ENCODE measurements around the gene DCC.

The DCC gene, protein sequence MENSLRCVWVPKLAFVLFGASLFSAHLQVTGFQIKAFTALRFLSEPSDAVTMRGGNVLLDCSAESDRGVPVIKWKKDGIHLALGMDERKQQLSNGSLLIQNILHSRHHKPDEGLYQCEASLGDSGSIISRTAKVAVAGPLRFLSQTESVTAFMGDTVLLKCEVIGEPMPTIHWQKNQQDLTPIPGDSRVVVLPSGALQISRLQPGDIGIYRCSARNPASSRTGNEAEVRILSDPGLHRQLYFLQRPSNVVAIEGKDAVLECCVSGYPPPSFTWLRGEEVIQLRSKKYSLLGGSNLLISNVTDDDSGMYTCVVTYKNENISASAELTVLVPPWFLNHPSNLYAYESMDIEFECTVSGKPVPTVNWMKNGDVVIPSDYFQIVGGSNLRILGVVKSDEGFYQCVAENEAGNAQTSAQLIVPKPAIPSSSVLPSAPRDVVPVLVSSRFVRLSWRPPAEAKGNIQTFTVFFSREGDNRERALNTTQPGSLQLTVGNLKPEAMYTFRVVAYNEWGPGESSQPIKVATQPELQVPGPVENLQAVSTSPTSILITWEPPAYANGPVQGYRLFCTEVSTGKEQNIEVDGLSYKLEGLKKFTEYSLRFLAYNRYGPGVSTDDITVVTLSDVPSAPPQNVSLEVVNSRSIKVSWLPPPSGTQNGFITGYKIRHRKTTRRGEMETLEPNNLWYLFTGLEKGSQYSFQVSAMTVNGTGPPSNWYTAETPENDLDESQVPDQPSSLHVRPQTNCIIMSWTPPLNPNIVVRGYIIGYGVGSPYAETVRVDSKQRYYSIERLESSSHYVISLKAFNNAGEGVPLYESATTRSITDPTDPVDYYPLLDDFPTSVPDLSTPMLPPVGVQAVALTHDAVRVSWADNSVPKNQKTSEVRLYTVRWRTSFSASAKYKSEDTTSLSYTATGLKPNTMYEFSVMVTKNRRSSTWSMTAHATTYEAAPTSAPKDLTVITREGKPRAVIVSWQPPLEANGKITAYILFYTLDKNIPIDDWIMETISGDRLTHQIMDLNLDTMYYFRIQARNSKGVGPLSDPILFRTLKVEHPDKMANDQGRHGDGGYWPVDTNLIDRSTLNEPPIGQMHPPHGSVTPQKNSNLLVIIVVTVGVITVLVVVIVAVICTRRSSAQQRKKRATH (N-terminal part only)

DNA sequence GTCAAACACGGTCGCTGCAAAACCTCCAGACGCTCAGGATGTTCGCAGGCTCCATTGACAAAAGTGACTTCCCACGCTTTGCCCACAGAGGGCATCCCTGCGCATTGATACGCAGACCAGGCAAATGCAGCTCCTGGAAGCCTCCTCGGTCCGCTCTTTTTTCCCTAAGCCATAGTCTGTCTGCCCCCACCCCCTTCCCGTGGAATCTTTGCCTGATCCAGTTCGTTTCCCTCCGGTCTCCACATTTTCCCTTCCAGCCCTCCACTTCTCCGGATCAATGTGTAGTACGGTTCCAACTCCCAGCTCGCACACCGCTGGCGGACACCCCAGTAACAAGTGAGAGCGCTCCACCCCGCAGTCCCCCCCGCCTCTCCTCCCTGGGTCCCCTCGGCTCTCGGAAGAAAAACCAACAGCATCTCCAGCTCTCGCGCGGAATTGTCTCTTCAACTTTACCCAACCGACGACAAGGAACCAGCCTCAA lies at the start of gene DCC:
Gene DCC (plus strand): TSS at position 307 of the 481 bp plus-strand sequence. CDS start 591 bp downstream, outside the sequence.
- DNase-seq = no peak

DNA sequence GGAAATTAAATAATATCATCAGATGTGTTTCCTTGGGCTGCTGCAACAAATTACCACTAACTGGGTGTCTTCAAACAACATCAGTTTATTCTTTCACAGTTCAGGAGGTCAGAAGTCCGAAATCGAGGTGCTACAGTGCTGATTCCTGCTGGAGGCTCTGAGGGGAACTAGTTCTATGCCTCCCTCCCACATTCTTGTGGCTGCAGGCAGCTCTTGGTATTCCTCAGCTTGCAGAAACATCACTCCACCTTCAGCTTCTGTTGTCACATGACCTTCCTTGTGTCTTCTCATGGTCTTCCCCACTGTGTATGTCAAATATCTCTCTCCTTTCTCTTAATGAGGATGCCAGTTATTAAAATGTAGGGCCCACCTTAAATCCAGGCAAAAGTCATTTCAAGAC lies 29.3 kb upstream of the DCC start:
- DNase-seq = no peak

DNA sequence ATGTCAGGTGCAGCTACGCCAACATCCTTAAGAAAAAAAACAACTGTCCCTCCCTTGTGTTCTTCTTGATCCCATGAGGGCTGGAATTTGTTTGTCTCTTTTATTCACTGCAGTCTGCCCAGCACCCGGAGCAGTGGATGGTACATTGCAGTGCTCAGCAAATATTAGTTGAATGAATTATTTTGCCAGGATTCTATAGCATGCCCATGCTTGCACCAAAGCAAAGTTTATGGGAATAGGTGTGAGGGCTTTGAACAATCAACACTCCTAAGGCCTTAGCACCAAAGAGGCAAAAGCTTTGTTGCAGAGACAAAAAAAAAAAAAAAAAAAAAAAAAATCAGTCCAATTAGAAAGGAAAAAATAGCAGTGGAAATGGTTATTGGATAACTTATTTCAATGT lies 28.7 kb upstream of the DCC start:
- DNase-seq = no peak

DNA sequence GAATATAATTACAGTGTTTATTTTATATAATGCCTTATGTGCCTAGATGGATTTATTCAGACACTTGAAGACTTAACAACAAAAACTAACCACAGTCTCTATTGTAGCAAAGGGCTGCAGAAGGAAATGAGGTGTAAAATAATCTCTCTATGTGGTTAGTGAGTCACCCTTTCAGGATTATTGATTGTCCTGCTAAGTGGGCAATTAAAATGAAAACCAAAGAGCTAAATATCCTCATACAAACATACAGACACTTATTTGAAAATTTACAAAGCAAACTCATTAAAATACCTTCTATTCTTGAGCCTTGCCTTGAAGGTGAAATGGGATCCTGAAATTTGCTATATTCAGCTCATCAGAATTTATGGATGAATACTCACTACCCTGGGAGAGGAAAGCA lies 27.7 kb upstream of the DCC start:
- DNase-seq = no peak

DNA sequence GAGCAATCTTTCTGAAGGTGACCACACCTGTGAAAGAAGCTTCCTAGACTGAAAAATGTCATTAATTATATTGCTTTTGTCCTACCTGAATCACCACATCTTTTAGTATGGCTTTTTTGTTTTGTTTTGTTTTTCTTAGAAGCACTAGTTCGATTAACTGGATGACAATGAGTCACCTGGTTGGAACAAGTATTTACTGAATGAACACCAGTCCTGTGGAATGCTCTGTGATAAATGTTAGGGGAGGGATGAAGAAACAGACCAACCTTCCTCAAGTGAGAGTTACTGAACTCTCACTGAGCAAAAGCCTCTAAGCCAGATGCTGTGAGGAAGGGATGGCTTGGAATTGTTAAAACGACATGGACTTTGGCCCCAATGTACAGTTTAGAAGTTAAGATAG lies 26.8 kb upstream of the DCC start:
- DNase-seq = no peak

DNA sequence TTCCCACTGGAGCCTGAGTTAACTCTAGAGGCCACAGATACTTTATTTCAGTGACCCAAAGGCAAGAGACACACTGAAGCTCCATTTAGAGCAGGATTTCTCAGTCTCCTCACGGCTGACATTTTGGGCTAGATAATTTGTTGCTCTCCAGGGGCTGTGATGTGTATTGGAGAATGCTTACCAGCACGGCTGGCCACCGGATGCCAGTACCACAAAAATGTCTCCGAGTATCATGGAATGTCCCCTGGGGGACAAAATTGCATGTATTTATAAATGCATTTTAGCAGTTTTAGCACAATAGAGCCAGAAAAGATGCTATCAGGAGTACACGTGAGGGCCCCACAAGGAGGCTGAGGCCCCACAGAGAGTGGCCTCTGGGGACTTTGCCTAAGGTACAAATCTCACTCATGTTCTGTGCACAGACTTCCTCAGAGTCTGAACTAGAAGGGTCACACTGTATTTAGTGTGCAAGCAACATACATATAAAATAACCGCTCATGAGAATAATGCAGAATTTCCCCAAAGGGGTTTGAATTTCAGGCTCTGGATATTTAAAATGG lies 20.5 kb upstream of the DCC start:
- DNase-seq = no peak

DNA sequence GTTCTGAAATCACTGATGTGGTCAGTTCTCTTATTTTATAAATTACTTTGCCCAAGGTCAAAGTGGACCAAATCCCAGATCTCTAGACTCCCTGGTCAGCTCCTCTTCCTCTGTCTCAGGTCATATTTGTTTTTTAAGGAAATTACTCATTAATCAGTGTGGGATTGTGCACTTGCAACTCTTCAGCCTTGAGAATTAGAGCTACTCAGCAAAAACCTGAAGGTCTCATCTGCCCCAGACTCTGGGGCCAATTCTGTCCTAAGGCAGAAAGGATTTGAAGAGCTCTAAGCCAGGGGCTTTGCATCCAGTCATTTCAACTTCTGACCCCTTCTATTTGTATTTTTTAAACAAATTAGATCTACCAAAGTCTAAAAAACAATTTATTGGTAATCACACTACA lies 17.7 kb upstream of the DCC start:
- DNase-seq = no peak

DNA sequence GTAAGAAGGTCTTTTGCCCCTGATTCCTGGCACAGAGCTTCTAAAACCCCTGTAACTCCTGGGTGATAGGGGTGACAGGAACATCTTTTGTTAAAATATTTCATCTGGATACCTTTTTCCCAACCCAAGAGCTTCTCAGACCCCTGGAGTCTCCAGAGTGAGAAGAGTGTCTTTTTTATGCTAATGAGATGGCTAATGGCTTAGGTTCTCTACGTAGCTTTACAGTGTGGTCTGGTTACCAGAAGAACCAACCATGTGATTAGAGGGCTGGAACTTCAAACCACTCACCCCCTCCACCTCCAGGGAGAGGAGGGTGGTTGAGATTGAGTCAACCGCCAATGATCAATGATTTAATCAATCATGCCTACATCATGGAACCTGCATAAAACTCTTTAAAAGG lies 16.2 kb upstream of the DCC start:
- no peak for DNase-seq

DNA sequence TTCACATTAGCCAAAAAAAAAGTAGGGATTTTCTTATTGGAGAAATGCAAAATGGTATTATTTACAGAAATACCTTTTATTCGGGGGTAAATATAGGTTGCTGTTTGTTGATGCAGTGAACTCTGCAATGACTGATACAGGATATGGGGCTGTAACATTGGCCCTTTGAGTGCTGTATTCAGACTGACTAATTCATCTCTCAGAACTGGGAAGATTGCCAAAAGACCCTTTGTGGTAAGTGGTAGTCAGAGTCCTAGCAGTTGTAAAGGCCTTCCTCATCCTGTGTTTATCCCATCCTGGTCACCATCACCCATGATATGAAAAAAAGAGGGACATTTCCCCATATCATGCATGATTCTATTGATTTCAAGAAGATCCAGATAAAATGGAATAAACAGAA lies 14.0 kb upstream of the DCC start:
- DNase-seq = no peak

DNA sequence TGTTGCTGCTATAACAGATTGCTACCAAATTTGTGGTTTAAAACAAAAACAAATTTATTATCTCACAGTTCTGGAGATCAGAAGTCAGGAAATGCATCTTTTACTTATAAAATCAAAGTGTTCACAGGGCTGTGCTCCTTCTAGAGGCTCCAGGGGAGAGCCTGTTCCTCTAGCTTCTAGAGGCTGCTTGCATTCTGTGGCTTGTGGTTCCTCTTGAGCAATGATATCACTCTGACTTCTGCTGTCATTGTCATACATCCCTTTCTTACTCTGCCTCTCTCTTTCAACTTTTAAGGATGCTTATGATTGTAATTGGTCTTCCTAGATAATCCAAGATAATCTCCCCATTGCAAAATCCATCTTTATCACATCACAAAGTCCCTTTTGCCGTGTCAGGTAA lies 6.1 kb upstream of the DCC start:
- no peak for DNase-seq

DNA sequence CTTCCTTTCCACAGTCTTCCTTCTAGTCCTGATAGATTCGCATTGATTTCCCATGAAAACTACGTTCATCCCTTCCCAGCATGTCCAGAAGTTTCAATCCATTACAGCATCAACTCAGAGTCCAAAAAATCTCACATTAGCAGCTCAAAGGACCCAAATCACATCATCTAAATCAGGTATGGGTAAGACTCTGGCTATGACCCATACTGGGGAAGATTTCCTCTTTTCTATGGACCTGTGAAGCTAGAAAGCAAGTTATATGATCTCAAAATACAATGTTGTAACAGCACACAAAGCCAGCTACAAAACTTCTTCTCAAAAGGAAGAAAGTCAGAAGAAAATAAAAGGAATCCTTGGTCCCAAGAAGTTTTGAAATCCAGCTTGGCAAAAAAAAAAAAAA lies 5.7 kb upstream of the DCC start:
- no peak for DNase-seq

DNA sequence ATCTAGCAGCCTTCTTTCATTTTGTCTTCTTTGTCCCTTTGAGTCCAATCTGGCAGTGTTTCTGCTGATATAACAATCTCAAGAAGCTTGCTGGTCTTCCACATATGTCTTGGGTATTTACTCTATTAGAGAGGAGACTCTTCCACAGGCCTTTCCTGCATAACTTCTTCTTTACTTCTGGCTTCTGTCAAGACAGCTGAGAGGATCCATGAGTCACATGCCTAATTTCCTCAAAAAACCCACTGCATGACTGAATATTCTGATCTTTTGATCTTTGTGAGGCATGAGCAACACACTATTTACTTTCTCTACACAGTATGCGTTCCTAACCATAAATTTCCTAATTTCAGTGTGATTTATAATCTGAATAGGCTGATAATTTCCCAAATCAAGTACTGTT lies 5.1 kb upstream of the DCC start:
- DNase-seq = no peak

DNA sequence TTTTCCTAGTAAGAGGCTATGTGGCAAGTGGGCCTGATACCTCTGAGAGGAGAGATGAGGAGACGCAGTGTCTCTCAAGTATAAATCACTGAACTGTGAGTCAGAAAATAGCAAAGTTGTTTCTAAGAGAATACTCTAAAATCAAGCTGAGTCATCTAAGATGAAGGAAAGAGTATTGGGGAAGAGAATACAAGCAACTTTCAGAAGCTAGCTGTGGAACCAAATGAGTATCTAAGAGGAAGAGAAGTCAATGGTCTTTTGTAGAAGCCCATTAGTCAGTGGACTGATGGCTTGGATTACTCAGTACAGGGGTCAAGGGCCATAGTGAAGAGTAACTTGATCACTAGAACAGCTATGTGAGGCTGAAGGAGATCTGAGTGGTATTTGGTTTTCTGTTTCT lies 2.7 kb upstream of the DCC start:
- DNase-seq = no peak

DNA sequence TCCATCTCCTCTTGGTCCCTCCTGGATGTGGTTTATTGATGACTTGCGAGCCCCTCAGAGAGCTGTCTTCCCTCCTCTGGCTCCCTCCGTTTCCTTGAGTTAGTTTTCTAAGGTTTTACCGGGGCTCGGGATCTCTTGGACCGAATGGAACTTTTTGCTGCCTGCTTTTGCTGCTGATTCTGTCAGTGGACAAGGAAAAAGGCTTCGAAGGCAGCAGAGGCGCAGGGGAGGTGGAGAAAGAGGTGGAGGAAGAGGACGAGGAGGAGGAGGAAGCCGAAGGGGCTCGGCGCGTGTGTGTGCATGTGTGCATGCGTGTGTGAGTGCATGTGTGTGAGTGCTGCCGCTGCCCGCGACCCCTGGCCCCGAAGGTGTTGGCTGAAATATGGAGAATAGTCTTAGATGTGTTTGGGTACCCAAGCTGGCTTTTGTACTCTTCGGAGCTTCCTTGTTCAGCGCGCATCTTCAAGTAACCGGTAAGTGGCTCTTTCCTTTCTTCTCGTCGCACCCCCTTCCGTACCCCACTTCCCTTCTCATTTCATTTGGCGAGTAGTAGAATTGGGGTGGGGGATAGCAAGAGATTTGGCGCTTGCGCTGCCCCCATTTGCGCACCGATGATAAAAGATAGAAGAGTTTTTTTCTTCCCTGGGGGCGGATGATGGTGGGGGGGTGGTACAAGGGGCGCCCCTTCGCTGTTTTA lies 557 bp downstream of the DCC start:
- no peak for DNase-seq

DNA sequence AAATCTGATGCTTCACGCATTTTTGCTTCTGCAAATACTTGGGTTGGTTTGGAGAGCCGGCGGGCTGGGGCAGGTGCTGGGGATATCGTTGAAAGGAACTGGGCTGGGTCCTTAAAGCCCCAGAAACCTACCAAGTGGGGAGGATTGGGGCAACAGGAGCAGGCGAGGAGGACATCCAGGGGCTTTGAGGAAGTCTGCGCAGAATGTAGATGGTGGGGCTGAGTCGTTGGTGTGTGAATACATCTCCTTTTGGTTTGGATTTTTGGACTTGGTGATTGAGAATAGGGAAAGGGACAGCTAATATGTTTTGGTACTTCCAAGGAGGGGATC lies 1.1 kb downstream of the DCC start:
- DNase-seq = no peak

DNA sequence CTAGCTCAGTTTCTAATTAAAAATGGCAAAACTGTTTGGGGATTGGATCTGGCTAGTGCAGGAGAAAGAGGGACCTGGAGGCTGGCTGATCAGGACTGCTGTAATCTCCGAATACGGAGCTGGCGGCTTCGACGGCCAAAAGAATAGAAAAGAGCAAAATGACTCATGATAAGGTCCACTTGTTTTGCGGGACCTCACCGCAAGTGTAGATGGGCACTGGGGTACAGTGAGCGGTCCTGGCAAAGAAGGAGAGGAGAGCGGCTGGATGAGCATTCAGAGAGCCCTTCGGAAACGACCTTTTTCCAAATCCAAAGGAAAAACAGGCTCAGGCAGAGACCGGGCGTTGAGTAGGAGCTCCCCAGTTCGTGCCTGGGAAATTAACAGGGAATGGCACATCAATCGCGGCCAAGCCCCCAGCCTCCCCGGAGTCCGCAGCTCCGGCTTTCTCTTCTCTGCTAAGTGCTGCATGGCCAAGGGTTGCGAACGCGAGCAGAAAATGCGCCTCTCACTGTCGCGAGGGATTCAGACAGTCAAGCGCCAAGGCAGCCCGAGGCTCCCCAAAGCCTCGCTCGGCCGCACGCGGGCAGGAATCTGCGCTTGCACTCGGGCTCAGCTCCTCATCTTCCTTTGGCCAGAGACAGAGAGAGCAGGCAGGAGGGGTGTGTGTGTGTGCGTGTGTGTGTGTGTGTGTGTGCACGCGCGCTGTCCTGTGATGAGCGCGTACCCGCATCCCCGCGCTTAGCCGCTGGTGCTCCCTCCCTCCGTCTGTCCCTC lies 1.8 kb downstream of the DCC start:
- DNase-seq = no peak

DNA sequence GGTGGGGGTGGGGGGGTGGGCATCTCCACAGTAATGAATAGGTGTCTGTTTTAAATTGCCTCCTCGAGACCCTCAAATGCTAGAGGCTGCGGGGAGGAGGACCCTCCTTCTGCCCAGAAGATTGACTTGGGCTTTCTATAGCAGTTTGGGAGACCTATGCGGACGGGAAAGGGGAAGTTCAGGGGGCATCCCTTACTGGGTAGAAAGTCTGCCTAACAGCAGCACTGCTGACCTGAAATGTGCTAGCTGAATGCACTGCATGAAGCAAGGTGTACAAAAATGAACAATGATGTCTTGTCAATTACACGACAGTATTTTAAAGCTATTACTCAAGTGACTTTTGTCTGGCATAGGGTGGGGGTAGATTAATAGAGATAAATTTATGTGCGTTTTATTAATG lies 2.5 kb downstream of the DCC start:
- no peak for DNase-seq

DNA sequence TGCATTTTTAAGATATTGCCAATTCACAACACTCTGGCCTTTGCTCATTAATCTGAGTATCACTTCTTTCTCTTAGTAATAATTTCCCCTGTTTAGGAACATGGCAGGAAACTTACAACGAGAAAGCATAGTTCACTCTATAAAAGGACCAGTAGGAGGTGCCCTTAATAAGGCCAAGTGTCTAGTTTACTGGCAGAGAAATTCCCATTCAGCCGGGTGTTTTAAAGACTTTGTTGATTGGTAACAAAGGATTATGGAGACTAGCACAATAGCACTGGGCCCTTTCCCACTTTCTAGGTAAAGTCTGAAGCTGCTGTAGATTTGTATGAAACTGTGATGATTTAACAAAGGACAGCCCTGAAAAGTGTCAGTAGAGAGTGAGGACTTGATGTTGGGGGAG lies 3.1 kb downstream of the DCC start:
- no peak for DNase-seq

DNA sequence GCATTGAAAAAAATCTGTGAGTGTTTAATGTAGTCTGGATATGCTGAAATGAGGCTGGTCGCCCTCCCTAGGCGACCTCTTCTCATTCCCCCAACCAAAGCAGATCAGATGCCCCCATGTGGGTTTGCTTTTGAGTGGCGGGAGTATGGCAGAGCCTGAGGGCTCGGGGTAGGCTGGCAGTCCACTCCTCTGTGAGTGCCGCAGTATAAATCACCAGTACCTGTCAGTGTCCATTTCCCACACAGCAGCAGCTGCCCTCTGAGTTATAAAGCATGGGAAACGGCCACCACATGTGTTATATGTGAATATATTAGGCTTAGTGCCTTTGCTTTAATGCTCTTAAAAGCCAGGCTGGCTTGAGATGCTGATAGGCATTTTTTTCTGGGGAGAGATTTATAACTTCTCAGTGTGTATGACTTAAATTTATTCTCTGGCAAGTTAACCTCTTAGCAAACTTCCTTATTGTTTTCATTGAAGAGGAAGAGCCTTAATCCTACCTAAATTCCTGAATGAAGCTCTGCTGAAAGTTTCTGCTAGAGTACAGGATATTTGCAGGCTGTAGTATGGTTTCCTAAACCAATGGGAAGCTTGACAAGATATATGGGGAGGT lies 3.8 kb downstream of the DCC start:
- no peak for DNase-seq

DNA sequence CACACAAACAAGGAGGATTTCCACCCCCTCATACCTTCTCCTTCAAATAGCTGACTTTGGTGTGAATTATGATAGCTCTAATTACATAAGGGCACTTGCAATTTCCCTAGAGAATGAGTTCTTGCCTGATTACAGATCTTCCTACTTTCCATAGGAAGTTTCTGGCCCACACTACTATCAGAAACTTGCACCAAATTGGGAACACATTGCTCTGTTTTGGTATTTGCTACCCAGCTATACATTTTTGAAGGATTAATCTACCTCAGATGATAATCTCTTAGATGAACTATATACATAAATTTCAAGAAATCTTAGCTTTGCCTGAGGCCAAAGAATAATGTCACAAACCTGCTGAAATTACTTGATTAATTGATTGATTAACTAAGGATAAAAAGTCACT lies 4.9 kb downstream of the DCC start:
- DNase-seq = no peak

DNA sequence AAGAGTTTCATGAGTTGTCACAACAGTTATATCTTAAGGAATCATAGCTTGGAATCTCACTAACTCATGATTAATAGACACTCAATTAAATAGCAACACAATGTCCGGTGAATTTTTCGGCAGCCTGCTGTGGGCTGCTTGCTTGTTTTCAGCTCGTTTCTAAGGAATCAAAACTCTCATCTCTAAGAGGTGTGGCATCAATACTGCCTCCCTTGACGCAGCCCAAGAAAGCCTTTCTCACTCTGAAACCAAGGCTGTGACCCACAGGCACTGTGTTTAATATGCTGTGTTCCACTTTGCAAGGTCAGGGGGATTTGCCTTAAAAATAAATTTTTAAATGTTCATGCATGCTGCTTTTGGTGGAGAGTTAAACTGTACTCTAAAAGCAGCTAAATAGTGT lies 5.4 kb downstream of the DCC start:
- no peak for DNase-seq

DNA sequence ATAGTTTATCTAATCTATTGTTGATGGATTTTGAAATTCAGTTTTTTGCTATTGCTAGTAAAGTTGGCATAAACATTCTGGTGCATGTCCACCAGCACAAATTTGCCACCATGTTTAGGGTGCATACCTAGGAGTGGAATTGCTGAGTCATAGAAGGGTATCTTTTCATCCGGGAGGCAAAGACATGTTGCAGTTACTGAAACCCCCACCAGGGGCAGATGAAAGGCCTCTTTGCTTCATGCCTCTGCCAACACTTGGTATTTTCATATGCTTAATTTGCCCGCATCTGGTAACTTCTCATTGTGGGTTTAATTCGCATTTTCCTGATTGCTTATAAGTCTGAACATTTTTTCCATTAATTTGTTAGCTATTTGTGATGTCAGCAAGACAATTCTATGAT lies 8.2 kb downstream of the DCC start:
- DNase-seq = no peak

Data from activated effector memory CD4-positive, alpha-beta T cell treated with Interleukin-2 at 50 U/mL for 16 hours (primary cell).